GM12865 (cell line): Measurements from ENCODE around the gene IP6K3.

Experiments used
- DNase-seq: peaks from one replicate; pipeline ENCODE4 v3.0.0; 2010; ENCODE audit warnings: low read depth
- H3K4me3 ChIP-seq: 2 replicates; pipeline ENCODE4 v1.5.1; 2011; ENCODE audit warnings: mild to moderate bottlenecking, low read depth, low read length, control low read depth
- TF ChIP-seq, protein P1 (sequence below): IDR thresholded peaks from 2 replicates; pipeline ENCODE4 v1.5.1; 2011; ENCODE audit warnings: low read length, control low read depth, low read depth, inconsistent platforms; ENCODE audit not compliant: insufficient read depth; ENCODE audit errors: missing control alignments

The IP6K3 gene

DNA sequence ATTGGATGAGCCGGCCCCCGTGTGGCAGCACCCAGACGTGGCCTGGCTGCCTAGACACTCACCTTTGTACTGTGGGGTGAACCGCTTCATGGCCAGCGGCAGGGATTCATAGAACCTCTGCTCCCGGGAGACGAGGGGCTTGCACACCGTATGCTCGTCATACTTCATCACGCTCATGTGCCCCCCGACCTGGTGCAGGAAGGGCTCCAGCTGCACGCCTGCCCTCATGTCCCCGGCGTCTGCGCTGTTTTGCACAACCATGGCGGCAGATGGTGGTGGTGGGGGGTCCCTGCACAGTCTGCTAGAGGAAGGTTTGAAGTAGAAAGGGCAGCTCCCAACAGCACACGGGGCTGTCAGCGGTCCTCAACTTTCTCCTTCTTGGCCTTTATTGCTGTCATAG lies 11.5 kb downstream of the IP6K3 start:
- H3K4me3 ChIP-seq, result no peak overlapping the region
- no peak for DNase-seq
- TF ChIP-seq, protein P1, sequence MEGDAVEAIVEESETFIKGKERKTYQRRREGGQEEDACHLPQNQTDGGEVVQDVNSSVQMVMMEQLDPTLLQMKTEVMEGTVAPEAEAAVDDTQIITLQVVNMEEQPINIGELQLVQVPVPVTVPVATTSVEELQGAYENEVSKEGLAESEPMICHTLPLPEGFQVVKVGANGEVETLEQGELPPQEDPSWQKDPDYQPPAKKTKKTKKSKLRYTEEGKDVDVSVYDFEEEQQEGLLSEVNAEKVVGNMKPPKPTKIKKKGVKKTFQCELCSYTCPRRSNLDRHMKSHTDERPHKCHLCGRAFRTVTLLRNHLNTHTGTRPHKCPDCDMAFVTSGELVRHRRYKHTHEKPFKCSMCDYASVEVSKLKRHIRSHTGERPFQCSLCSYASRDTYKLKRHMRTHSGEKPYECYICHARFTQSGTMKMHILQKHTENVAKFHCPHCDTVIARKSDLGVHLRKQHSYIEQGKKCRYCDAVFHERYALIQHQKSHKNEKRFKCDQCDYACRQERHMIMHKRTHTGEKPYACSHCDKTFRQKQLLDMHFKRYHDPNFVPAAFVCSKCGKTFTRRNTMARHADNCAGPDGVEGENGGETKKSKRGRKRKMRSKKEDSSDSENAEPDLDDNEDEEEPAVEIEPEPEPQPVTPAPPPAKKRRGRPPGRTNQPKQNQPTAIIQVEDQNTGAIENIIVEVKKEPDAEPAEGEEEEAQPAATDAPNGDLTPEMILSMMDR, result no peak

DNA sequence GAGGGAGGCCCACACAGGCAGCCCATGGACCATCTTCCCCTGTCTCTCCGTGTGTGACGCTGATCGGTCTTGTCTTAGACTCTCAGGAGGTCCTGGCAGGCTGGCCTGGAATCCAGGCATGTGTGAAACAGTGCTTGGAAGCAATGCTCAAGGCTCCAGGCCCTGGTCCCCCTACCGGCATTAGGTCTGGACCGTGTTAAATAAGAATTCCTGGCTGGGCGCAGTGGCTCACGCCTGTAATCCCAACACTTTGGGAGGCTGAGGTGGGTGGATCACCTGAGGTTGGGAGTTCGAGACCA lies 13.0 kb downstream of the IP6K3 start:
- DNase-seq, result no peak
- TF ChIP-seq, protein P1, result no peak
- no peak overlapping the region for H3K4me3 ChIP-seq

DNA sequence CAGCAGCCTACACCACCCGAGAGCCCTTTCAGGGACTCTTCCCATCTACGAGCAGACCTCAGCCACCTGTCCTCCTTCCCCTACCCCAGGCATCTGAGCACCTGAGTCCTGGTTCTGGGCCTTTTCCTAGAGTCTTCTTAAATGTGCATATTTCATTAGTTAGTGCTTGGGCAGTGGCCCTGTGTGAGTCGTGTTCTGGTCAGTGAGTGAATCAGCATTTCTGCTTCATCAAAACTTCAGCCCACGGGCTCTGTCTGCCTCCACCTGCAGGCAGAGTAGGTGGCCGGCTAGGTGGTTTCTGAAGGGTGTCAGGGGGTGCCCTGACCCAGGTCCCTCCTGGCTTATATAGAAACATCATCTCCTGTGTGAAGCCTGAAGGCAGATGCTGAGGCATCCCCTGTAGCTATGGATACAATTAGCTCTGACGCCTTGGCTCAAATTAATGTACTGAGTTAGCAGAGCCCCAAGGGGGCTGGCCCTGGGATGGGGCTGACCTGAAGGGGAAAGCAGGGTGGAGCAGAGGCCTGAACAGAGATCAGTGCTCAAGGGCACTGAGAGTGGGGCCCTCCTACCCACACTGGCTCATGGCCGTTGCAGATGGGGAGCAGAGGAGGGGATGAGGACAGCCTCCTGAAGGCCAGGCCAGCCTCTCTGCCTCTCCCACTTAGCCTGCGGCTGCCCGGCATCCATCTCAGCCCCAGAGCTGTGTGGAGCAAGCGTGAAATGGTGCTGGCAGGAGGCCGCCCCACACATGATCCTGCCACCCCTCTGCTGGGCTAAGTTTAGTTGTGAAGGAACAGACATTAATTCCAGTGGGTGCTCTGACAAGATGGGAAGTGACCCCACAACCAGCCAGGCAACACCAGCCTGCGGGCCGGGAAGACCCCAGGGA lies 13.6 kb downstream of the IP6K3 start:
- no peak overlapping the region for H3K4me3 ChIP-seq
- TF ChIP-seq, protein P1, result no peak
- no peak for DNase-seq

DNA sequence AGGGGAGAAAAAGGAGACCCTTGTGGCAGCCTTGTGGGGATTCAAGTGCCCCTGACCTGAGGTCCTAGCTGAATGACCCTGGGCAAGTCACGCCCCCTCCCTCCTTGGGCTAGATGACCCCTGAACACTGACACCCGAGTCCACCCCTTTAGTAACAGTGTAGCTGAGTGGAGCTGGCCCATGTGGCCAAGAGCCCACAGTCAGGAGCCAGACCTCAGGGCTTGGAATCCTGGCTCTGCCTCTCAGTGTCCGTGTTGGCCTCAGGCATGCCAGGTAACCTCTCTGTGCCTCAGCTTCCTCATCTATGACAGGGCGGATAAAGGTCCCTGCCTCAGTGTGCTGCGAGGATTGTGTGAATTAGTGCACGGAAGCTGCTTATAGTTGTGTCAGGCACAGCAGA lies 14.3 kb downstream of the IP6K3 start:
- TF ChIP-seq, protein P1, result no peak
- no peak for DNase-seq
- H3K4me3 ChIP-seq, result no peak overlapping the region

DNA sequence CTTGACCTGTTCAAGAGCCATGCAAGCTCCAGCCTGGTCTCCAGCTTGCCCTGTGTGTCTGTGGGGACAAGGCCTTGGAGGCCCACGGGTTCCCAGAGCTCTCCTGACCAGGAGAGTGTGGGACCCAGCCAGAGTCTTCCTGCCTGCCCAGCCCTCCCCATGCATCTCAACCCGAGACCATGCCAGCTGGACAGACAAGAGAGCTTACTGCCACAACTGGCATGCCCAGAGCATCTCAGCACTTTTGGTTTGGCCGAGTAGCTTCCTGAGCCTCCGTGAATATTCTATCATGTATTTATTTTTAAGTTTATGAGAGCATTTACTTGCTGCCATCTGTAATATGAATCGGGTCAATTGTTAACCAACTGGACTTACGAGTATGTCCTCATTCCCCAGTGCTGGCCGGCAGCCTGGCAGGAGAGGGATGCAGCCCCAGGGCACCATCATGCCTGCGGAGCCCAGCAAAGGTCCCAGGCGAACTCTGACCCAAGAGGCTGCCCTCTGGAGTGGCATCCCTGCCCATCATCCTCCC lies 14.9 kb downstream of the IP6K3 start:
- TF ChIP-seq, protein P1, result no peak
- H3K4me3 ChIP-seq, result no peak overlapping the region
- DNase-seq, result no peak

DNA sequence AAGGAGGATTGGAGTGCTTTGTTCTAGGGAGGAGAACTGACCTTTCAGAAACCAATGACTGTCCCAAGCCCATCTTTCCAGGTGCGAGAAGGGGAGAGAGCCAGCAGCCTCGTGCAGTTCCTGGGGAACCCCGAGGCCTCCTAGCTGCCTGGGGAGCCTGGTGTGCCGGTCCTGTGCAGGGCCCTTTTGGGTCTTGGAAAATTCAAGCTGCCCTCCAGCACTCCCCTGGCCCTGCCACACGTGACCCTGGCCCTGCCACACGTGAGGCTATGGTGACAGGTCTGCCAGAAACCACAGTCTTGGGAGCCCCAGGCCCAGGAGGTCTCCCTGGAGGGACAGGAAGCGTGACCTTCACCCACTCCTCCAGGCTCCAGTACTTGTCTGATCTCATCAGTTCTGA lies 15.7 kb downstream of the IP6K3 start:
- no peak for DNase-seq
- TF ChIP-seq, protein P1, result no peak
- no peak overlapping the region for H3K4me3 ChIP-seq

DNA sequence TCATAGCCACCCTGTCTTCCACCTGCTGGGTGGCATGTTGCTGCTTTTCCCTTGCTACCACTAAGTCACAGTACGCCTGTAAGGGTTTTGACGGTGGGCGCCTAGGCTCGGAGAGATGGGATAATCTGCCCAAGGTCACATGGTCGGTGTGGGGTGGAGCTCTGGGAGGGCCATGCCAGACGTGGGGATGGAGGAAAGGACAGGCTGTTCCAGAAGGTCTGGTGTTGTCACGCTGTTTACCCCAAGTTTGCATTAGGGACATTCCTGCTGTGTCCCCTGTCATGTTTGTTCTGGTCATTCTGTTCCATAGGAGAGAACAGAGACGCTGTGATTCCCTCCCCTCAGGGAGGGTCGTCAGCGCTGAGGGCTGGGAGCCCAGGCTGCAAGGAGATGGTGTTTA lies 16.1 kb downstream of the IP6K3 start:
- no peak for DNase-seq
- TF ChIP-seq, protein P1, result no peak
- H3K4me3 ChIP-seq, result no peak overlapping the region
